ENCODE measurements around the gene NT5DC4.

DNA sequence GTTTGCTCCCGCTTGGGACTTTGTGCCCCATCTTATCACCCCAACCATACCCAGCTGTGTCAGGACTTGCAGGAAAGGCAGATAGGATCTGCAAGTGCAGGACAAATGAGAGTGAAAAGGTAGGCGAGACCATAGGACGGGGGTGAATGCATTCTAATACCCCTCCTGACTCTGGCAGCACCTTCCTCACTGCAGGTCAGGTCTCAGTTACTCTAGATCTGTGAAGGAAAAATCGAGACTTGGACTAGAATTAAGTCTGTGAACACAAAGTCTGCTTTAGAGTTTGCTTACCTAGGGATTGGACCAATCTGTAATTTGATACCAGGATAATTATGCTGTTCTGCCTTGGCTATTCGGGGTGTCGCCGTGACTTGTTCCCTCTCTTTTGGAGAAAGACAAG is 19.7 kb downstream of the NT5DC4 start:
- TF ChIP-seq CTCF (IDR thresholded peaks at IDR 0.05) (no peak), EZH2 (IDR thresholded peaks at IDR 0.05) (no peak), EZH2phosphoT487 (IDR thresholded peaks at IDR 0.05) (no peak)

All from neural progenitor cell (in vitro differentiated cells).